Bone marrow (tissue), 2 donors: Measurements from ENCODE around the gene ADAM22.

Source experiments
- DNase-seq, 2 donors: peaks; one replicate each; lab custom pipeline; 2025; lab: John Stamatoyannopoulos, UW

Gene ADAM22

GRCh38 chr7:88167721-88168120 is 233.7 kb downstream of the ADAM22 start:
- DNase-seq = no peak

- DNase-seq = no peak
These were observed 235.8 kb downstream of the ADAM22 start for GRCh38 chr7:88169717-88170320.

GRCh38 chr7:88172842-88173241 is 238.8 kb downstream of the ADAM22 start:
- DNase-seq = no peak

DNA sequence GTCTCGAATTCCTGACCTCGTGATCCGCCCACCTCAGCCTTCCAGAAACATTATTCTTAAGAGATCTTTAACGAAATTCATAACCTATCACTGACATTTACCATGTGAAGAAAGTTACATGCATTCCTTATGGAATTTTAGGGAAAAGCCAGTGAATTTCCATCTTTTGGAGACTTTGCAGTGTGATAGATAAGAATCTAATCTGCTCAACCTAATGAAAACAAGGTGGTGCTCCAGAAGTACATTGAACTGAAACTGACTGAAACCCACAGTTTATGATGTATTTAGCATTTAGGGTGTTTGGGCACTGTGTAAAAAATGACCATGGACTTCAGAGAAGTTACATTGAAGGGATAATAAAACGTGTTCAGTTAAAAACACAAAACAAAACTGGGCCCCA is 242.1 kb downstream of the ADAM22 start:
- DNase-seq = no peak

GRCh38 chr7:88183051-88183450 is 249.0 kb downstream of the ADAM22 start:
- no peak for DNase-seq

DNA sequence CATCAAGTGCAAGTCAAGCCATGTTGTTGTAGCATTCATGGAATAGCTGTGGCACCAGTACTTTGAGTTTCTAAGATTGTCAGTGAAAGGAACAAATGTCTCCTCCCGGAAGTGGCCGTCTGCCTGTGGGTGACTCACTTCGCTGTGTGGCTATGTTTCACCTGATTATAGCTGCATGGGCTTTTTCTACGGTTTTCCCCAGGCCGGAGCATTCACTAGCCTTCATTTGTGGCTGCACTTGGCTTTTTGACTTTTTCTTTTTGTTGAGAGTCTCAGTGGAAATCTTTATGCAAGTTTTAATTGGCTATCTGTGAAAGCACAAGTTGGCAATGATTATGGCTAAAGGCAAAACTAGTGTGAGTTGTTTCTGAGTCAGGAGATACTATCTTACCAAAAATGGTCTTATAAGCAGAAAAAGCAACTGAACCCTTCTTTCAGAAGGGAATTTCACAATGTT is 250.8 kb downstream of the ADAM22 start:
- DNase-seq = no peak

DNA sequence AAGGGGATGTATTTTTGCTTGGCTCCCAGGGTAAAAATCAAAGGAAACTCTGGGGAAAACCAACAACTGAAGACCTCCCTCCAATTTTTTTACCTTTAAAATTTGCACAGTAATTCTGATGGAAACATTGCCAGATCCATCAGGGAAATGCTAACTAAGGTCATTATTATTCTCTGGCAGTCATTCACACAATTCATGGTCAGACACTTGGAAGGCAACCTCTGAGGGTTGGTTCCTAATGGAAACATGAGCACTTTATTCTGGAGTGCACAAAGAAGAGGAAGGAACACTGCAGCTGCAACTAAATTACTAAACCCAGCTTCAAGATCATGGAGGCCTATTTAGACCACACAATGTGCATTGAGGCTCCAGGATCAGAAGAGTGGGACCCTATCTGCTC is 251.6 kb downstream of the ADAM22 start:
- DNase-seq = no peak

DNA sequence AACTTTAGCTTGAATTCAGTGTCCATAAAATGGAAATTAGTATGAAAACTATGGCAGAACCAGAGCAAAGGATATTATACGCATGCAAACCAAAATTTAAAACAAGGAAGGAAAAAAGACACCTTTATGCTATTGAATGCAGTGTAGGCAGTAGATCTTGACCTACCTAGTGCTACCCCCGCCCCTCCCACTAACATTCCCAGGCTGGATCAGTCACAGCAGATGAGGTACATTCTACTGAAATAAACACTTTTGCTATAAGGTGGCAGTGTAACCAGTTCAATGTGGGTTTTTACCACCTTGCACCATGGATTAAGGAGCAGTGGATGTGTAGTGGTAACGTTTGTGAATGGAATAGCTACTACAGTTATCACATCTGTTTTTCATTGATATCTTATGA is 257.9 kb downstream of the ADAM22 start:
- DNase-seq = no peak

- DNase-seq = no peak
These were observed 266.2 kb downstream of the ADAM22 start for GRCh38 chr7:88200261-88200660.

GRCh38 chr7:88200789-88201188 is 266.7 kb downstream of the ADAM22 start:
- no peak for DNase-seq

DNA sequence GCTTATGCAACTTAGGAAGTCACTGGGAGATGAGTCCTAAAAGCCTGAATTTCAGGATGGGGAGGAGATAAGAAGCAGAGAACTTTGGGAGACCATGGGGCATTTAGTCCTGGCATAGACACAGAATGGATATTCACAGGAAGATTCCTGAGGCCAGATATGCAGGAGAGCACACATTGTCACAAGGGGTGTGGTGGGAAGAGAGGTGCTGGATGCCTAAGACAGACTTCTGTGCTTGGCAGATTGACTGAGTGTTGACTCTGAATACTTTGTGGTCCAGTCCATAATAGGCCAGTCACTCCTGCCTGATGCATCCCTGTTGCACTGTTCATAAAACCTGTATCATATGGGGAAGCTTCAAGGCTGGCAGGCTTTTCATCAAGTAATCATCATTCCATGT is 267.3 kb downstream of the ADAM22 start:
- DNase-seq = no peak

DNA sequence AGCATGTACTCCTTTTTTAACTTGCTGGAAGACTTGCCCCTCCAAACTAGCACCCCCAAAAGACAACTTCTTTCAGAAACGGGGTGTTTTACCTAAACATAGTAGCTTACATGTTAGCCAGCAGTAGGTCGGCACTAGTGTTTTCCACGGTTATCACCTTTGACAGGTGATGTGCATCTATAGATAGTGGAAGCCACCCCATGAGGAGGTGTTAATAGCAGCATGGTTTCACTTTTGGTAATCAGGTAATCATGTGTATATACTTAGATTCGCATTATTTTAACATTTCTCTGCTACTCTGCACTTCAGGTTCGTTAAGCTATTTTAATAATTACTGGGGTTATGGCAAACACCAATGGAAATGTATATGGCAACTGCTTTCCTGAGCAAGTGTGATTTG is 268.2 kb downstream of the ADAM22 start:
- no peak for DNase-seq

DNA sequence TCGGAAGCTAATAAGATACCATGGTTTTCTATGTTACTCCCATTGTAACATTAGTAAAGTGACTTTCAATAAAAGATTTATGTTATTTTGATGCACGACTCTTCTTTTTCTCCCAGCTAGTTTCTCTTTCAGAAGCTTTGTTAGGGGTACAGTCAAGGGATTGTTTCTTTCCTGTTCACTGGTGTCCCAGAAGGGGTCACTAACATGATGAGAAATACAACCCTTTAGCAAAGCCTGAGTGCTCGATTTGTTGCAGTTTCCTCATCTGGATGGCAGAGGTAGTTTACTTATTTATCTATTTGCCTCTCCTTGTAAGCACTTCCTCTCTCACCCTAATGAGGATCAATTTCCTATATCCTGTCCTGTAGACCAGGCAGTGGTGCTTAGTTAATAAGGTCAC is 268.7 kb downstream of the ADAM22 start:
- DNase-seq = no peak

DNA sequence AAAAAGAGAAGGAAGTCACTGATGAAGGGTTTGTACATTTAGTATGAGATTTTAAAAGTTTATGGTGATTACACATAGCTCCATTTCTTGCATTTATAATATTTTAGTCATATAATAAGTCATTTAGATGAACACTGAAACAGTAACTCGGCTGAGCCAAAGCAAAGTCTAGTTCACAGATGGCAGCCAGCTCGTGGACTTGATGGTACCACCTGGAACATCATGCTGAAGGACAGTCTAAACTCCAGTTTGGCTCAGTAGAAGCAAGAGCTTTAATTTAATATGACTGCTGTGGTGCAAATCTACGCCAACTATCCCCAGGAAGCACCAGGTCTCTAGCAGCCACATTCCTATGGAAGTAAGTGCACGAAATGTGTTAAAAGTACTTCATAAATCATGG is 269.4 kb downstream of the ADAM22 start:
- DNase-seq = no peak

GRCh38 chr7:88204525-88205110 is 270.6 kb downstream of the ADAM22 start:
- DNase-seq = no peak

GRCh38 chr7:88205179-88205578 is 271.1 kb downstream of the ADAM22 start:
- DNase-seq = no peak

GRCh38 chr7:88206254-88206653 is 272.2 kb downstream of the ADAM22 start:
- DNase-seq = no peak

- DNase-seq = no peak
These were observed 274.5 kb downstream of the ADAM22 start for GRCh38 chr7:88208521-88208920.

DNA sequence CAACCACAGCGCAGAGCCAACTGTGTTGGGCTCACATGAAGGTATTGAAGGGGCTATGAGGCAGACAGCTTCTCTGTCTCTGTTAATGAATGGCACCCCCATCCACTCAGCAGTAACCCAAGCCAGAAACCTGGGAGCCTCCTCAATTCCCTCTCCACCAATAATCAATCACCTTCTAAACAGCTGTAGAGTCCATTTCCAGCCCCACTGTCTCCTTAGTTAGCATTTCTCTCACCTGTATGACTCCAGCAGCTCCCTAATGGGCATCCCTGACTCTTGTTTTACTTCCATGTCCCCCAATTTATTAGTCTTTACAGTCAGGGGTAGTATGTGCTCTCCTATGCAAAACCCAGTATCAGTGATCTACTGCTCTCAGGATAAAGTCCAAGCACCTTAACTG is 278.9 kb downstream of the ADAM22 start:
- DNase-seq = no peak

GRCh38 chr7:88214456-88214855 is 280.4 kb downstream of the ADAM22 start:
- no peak for DNase-seq

DNA sequence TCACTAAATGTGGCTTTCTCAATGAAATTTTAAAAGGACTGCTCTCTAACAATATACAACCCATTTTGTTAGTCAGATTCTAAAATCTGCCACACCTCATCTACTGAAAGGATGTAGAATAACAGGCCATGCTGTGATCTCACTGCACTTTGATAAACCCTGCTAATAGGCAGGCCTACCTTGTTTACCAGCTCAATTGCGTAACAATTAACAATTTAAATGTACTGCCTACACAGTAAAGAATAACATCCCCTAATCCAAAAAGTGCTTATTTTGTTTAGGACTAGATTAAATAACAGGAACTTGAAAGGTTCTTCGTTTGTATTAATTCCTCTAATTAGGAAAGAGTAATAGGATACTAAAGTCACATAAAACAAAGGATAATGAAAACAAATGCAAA is 281.2 kb downstream of the ADAM22 start:
- no peak for DNase-seq

DNA sequence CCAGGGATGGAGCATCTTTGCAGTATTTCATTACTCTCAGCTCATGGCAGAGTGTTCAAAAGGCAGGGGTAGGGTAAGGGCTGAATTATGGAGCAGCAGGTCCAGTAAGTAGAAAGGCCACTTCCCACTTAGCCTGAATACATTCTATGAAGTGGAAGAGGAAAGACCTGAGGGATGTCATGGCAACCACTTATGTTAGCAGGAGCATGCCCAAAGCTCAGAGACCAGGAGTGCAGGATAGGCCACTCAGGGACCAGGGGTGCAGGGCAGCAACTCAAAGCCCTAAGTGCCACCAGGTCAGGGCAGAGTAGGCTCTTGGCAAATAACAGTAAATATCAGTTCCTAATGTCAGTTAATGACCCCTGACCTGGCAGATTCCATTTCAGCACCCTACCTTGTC is 282.2 kb downstream of the ADAM22 start:
- DNase-seq = no peak

DNA sequence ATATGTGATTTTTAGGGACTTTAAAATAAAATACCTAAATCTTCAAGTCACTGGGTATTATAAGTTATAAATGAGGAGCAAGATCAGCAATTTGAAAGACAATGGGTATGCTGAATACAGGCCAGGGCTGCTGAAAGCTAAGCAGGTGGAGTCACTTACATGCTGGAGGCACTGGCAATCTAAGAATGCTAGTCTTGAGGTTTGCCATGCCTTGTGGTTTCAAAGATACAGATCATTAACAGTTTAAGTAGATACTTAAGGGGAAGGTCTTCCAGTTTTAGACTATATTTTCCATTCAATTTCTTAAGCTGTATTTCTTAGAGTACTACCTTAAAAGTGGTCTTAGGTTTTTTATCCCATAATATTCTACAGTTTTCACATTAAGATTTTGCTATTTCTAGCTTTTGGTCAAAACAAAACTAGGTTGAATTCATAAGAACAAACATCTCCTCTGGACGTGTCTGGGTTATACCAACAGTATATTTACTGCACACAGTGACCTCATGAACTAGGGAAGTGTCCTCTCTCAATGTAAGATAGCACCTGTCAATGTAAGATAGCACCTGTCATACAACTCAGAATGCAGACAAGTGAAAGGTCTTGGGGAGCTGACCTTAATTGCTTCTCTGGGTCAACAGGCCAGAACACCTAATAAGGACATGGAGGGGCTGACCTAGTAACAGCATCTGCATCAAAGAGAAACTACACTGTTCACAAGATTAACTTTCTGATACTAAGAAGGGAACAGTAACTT is 283.8 kb downstream of the ADAM22 start:
- DNase-seq = no peak

DNA sequence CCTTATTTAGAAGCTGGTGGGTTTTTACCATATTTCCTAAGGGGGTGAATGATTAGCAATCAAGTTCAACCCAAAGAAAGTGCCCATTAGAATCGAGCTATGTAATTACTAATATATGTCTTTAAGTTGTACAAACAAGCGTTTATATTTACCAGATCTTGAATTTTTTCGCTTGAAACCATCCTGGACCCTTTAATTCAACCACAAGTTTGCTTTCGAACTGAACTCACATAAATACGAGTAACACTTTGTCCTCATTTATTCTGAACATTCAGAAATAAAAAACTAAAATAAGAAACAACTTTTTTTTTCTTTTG is 284.3 kb downstream of the ADAM22 start:
- no peak for DNase-seq
